ENCODE results near the gene OAS1.

Gene OAS1

DNA sequence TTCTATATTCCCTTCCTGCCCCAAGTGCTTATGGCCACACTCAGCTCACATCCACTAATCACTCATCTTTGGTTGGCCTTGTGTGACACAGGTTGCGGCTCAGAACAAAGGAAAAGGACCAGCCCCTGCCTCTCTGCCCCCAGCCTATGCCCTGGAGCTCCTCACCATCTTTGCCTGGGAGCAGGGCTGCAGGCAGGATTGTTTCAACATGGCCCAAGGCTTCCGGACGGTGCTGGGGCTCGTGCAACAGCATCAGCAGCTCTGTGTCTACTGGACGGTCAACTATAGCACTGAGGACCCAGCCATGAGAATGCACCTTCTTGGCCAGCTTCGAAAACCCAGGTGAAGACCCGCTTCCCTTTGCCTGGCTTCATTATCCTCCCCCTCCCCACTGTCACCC lies 55.8 kb downstream of the OAS1 start:
- H3K4me3 ChIP-seq (replicated peaks in 1 of 2; ENCODE audit: low read depth in 2 of 2, low read length in 2 of 2): no peak overlapping the region
- DNase-seq (ENCODE audit: low read depth in 2 of 2): no peak
- TF ChIP-seq CTCF (IDR thresholded peaks at IDR 0.05; ENCODE audit: low read depth, low read length): no peak

DNA sequence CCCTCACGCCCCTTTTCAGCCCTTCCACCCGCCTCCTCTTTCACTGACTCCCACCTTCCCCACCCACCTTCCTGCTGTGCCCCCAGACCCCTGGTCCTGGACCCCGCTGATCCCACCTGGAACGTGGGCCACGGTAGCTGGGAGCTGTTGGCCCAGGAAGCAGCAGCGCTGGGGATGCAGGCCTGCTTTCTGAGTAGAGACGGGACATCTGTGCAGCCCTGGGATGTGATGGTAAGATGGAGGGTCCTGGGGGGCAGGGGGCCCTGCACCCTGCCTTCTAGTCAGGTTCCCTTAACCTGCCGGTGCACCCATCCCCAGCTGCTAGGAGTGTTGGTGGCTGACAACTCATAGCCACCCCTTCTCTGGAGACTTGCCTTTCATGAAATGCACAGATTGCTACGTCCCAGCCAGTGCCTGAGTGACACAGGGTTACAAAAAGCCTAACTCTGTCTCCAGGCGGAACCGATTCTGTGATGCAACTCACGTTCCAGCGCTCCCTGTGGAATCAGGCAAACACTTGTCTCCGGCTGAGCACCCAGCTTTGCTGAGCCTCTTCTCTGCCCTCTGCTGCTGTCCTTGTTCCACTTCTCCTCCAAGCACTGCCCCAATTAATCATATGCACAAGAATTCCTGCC lies 56.6 kb downstream of the OAS1 start:
- TF ChIP-seq CTCF (IDR thresholded peaks at IDR 0.05; ENCODE audit: low read depth, low read length): no peak
- no peak overlapping the region for H3K4me3 ChIP-seq (replicated peaks in 1 of 2; ENCODE audit: low read depth in 2 of 2, low read length in 2 of 2)
- no peak for DNase-seq (ENCODE audit: low read depth in 2 of 2)

GRCh38 chr12:112964067-112964670 lies 57.4 kb downstream of the OAS1 start:
- TF ChIP-seq CTCF (IDR thresholded peaks at IDR 0.05; ENCODE audit: low read depth, low read length): no peak

GRCh38 chr12:112964915-112965314 lies 58.2 kb downstream of the OAS1 start:
- TF ChIP-seq CTCF (IDR thresholded peaks at IDR 0.05; ENCODE audit: low read depth, low read length): no peak
- DNase-seq (ENCODE audit: low read depth in 2 of 2): no peak
- H3K4me3 ChIP-seq (replicated peaks in 1 of 2; ENCODE audit: low read depth in 2 of 2, low read length in 2 of 2): no peak overlapping the region

More at GRCh38 chr12:112964067-112964670, 57.4 kb downstream of the OAS1 start:
- H3K4me3 ChIP-seq (replicated peaks in 1 of 2; ENCODE audit: low read depth in 2 of 2, low read length in 2 of 2): no peak overlapping the region
- no peak for DNase-seq (ENCODE audit: low read depth in 2 of 2)

DNA sequence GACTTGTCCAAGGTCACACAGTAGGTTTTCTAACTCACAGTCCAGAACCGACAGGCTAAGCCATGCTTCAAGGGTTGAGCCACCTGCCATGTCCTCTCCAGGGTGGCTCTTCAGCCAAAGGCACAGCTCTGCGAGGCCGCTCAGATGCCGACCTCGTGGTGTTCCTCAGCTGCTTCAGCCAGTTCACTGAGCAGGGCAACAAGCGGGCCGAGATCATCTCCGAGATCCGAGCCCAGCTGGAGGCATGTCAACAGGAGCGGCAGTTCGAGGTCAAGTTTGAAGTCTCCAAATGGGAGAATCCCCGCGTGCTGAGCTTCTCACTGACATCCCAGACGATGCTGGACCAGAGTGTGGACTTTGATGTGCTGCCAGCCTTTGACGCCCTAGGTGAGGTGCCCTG lies 58.9 kb downstream of the OAS1 start:
- TF ChIP-seq CTCF (IDR thresholded peaks at IDR 0.05; ENCODE audit: low read depth, low read length): no peak
- DNase-seq (ENCODE audit: low read depth in 2 of 2): no peak
- H3K4me3 ChIP-seq (replicated peaks in 1 of 2; ENCODE audit: low read depth in 2 of 2, low read length in 2 of 2): no peak overlapping the region

GRCh38 chr12:112967306-112967705 lies 60.5 kb downstream of the OAS1 start:
- no peak overlapping the region for H3K4me3 ChIP-seq (replicated peaks in 1 of 2; ENCODE audit: low read depth in 2 of 2, low read length in 2 of 2)
- no peak for TF ChIP-seq CTCF (IDR thresholded peaks at IDR 0.05; ENCODE audit: low read depth, low read length)
- DNase-seq (ENCODE audit: low read depth in 2 of 2): no peak

Data from cardiac fibroblast (primary cell).